Mesothelial cell of epicardium (in vitro differentiated cells): Measurements from ENCODE around the gene CDT1. TPM values are rescaled to one million over a fixed set of nuclear protein-coding genes. Genes with fewer than 3 reads are reported as not detected.
"Not testable (repeated sequence)": the region's sequence is repeated elsewhere in the genome, so short reads cannot be mapped to it uniquely, and the experiment has no call there.

Experiments
- DNase-seq, 2 experiments: peaks; one replicate each; pipeline ENCODE4 v3.0.0; 2021; ENCODE audit warnings: low spot score in 2 of 2; ENCODE audit not compliant: unreplicated experiment in 2 of 2
- H3K27ac Mint-ChIP-seq: 2 replicates; pipeline ENCODE4 v1.8.0; 2021; ENCODE audit warnings: mixed read lengths
- H3K27me3 Mint-ChIP-seq: 2 replicates; pipeline ENCODE4 v1.8.0; 2021; ENCODE audit warnings: low read depth, mixed read lengths
- H3K36me3 Mint-ChIP-seq: 2 replicates; pipeline ENCODE4 v1.8.0; 2021; ENCODE audit warnings: mixed read lengths
- H3K4me1 Mint-ChIP-seq: 2 replicates; pipeline ENCODE4 v1.8.0; 2021; ENCODE audit warnings: mixed read lengths
- H3K4me3 Mint-ChIP-seq: 2 replicates; pipeline ENCODE4 v1.8.0; 2021; ENCODE audit warnings: mild to moderate bottlenecking, moderate library complexity, mixed read lengths
- H3K9me3 Mint-ChIP-seq: 2 replicates; pipeline ENCODE4 v1.8.0; 2021; ENCODE audit warnings: mixed read lengths
- total RNA-seq: library from RNA; stranded (reverse); gene quantifications from 3 replicates; pipeline ENCODE4 v1.2.1, GENCODE V29; 2021
- TF ChIP-seq, protein P1 (sequence below): fragments of 200-600 bp; sonication (generic); IDR thresholded peaks from one replicate; pipeline ENCODE4 v1.5.0; 2021; ENCODE audit warnings: antibody characterized with exemption; ENCODE audit not compliant: unreplicated experiment

The CDT1 gene
- total RNA-seq, 1 donor from 2014 or later, result 15.9 TPM

DNA sequence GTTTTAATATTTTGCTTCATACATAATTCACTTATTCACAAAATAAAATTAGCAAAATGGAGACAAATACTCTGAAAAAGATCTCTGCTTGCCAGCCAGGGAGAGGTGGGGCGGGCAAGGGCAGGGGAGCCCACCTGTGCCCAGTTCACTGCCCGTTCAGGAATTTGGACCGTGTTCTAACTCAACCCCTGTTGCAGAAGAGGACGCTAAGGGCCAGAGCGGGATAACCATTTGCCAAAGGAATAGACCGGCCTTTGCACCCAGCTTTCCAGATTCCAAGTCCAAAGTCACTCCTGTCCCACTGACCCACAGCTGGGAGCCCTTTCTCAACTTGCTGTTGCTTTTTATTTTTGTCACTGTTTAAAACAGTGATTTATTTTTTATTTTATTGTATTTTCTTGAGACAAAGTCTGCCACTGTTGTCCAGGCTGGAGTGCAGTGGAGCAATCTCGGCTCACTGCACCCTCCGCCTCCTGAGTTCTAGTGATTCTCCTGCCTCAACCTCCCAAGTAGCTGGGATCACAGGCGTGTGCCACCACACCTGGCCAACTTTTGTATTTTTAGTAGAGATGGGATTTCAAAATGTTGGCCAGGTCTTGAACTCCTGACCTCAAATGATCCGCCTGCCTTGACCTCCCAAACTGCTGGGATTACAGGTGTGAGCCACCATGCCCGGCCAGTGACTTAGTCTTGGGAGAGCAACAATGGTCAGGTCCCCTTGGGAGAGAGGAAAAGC, 15.8 kb upstream of the CDT1 start:
- no peak overlapping the region for H3K4me3 Mint-ChIP-seq
- no peaks in the 10 kb centered on the region for H3K36me3 Mint-ChIP-seq
- H3K9me3 Mint-ChIP-seq, result no peaks in the 10 kb centered on the region
- H3K27ac Mint-ChIP-seq, result no peak overlapping the region
- no peak for DNase-seq
- TF ChIP-seq, protein P1, sequence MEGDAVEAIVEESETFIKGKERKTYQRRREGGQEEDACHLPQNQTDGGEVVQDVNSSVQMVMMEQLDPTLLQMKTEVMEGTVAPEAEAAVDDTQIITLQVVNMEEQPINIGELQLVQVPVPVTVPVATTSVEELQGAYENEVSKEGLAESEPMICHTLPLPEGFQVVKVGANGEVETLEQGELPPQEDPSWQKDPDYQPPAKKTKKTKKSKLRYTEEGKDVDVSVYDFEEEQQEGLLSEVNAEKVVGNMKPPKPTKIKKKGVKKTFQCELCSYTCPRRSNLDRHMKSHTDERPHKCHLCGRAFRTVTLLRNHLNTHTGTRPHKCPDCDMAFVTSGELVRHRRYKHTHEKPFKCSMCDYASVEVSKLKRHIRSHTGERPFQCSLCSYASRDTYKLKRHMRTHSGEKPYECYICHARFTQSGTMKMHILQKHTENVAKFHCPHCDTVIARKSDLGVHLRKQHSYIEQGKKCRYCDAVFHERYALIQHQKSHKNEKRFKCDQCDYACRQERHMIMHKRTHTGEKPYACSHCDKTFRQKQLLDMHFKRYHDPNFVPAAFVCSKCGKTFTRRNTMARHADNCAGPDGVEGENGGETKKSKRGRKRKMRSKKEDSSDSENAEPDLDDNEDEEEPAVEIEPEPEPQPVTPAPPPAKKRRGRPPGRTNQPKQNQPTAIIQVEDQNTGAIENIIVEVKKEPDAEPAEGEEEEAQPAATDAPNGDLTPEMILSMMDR, result no peak
- peaks cover 11% of the 10 kb centered on the region for H3K27me3 Mint-ChIP-seq
- H3K4me1 Mint-ChIP-seq, result peaks cover 10% of the 10 kb centered on the region

- DNase-seq, H3K4me1 Mint-ChIP-seq, H3K36me3 Mint-ChIP-seq, H3K9me3 Mint-ChIP-seq, H3K27ac Mint-ChIP-seq, H3K4me3 Mint-ChIP-seq: not testable (repeated sequence)
- peaks cover 11% of the 10 kb centered on the region for H3K27me3 Mint-ChIP-seq
Observed at GRCh38 chr16:88788749-88789148, 14.8 kb upstream of the CDT1 start.

GRCh38 chr16:88789594-88789993, 14.0 kb upstream of the CDT1 start:
- peaks cover 11% of the 10 kb centered on the region for H3K27me3 Mint-ChIP-seq
- no peak for DNase-seq
- no peak overlapping the region for H3K27ac Mint-ChIP-seq
- TF ChIP-seq, protein P1, result no peak
- H3K4me1 Mint-ChIP-seq, result no peaks in the 10 kb centered on the region
- H3K36me3 Mint-ChIP-seq, result no peaks in the 10 kb centered on the region
- no peaks in the 10 kb centered on the region for H3K9me3 Mint-ChIP-seq
- H3K4me3 Mint-ChIP-seq, result no peak overlapping the region

DNA sequence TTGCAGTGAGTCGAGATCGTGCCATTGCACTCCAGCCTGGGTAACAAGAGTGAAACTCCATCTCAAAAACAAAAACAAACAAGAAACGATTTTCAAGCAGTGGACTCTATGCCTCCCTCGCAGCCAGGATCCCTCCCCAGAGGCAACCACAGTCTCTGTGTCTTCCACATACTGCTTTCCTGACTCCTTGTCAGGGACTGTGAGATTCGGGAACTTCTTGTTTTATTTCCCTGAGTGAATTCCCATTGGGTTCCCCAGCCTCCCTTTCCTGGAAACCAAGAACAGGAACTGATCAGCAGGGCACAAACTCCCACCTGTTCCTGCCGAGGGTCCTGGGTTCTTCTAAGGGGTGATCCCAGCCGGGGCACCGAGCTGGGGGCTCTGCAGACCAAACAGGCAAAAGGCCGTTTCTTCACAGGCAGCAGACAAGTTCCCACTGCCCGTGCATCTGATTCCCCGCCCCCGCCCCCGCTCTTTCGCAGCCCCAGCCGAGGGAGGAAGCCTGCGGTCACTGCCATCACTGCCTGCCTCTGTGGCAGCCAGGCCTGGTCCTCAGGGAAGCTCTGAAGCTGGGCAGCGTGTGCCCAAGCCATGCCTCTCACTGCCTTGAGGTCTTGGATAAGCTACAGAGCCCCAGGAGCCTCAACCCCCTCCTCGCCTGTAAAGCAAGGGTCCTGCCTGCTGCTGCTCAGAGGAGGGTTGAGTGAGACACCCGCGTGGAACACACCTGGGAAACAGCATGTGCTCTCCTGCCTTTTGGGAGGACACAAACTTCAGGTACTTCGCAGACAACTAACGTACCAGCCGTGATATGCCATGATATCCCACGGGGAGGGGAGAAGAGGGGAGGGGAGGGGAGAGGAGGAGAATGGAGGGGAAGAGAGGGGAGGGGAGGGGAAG, 13.0 kb upstream of the CDT1 start:
- Mint-ChIP-seq H3K27me3 (peaks cover 11% of the 10 kb centered on the region), H3K4me3 (no peak overlapping the region), H3K27ac (no peak overlapping the region), H3K36me3 (no peaks in the 10 kb centered on the region), H3K4me1 (no peaks in the 10 kb centered on the region), H3K9me3 (no peaks in the 10 kb centered on the region)
- TF ChIP-seq, protein P1, result no peak
- no peak for DNase-seq

- TF ChIP-seq, protein P1, result no peak
- H3K4me1 Mint-ChIP-seq, result no peaks in the 10 kb centered on the region
- no peak overlapping the region for H3K4me3 Mint-ChIP-seq
- DNase-seq, result no peak
- no peak overlapping the region for H3K27ac Mint-ChIP-seq
- peaks cover 11% of the 10 kb centered on the region for H3K27me3 Mint-ChIP-seq
- no peaks in the 10 kb centered on the region for H3K9me3 Mint-ChIP-seq
- no peaks in the 10 kb centered on the region for H3K36me3 Mint-ChIP-seq
Observed at GRCh38 chr16:88792078-88792550, 11.5 kb upstream of the CDT1 start.
